IPS-15b (cell line): ENCODE measurements around the gene CDKAL1.
"Not testable (repeated sequence)": the region's sequence is repeated elsewhere in the genome, so short reads cannot be mapped to it uniquely, and the experiment has no call there.

Experiments
- H3K27me3 ChIP-seq: one replicate; pipeline ENCODE4 v1.6.1; 2013; ENCODE audit warnings: low read length; ENCODE audit not compliant: control insufficient read depth, insufficient read depth
- H3K36me3 ChIP-seq: one replicate; pipeline ENCODE4 v1.6.1; 2013; ENCODE audit warnings: low read length; ENCODE audit not compliant: control insufficient read depth, insufficient read depth
- H3K4me1 ChIP-seq: one replicate; pipeline ENCODE4 v1.6.1; 2013; ENCODE audit warnings: mild to moderate bottlenecking, low read length; ENCODE audit not compliant: control insufficient read depth, insufficient read depth
- H3K4me3 ChIP-seq: one replicate; pipeline ENCODE4 v1.5.1; 2013; ENCODE audit warnings: low read depth, low read length
- H3K9ac ChIP-seq: one replicate; pipeline ENCODE4 v1.6.1; 2013; ENCODE audit warnings: low read depth, mild to moderate bottlenecking, low read length
- H3K9me3 ChIP-seq: one replicate; pipeline ENCODE4 v1.6.1; 2013; ENCODE audit warnings: mild to moderate bottlenecking, low read length; ENCODE audit not compliant: control insufficient read depth, insufficient read depth

CDKAL1 gene

DNA sequence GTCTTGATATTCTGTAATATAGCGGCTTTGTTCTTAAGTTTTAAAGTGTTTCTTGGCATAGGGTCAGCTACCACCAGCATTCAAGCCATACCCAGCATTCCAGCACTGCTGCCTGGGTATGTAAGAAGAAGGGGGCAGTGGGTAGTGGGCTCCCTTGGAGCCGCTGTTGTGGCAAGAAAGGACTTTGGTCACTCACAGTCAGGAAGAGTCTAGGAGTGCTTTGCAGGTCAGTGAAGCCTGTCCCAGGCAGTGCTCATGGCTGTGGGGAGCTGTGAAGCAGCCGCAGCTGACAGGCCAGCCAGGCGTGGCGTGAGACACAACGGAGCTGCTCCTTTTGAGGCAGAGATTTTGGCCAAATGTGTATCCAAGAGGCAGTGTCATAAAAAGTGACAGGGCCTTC is 512.0 kb downstream of the CDKAL1 start:
- Histone ChIP-seq H3K27me3 (no peaks in the 10 kb centered on the region), H3K9ac (no peak overlapping the region)

DNA sequence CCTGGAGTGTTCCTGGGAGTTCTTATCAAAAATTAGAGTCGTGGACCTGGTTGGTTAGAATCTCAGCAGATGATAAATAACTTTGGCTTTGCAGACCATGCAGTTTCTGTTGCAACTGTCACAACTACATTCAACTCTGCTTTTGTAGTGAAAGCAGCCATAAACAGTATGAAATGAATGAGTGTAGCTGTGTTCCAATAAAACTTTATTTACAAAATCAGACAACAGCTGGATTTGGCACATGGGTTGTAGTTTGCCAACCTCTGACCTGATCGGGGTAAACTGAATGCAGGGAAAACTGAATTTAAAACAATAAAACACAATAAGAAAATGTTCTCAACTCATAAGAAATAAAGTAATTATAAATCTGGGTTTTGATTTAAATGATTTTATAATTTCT is 513.8 kb downstream of the CDKAL1 start:
- Histone ChIP-seq H3K4me3 (no peak overlapping the region), H3K36me3 (no peaks in the 10 kb centered on the region), H3K9ac (no peak overlapping the region), H3K27me3 (no peaks in the 10 kb centered on the region), H3K9me3 (no peaks in the 10 kb centered on the region), H3K4me1 (no peaks in the 10 kb centered on the region)

More for the DNA sequence above, 512.0 kb downstream of the CDKAL1 start:
- no peaks in the 10 kb centered on the region for H3K36me3 ChIP-seq
- H3K9me3 ChIP-seq, result no peaks in the 10 kb centered on the region
- H3K4me3 ChIP-seq, result no peak overlapping the region
- no peaks in the 10 kb centered on the region for H3K4me1 ChIP-seq

DNA sequence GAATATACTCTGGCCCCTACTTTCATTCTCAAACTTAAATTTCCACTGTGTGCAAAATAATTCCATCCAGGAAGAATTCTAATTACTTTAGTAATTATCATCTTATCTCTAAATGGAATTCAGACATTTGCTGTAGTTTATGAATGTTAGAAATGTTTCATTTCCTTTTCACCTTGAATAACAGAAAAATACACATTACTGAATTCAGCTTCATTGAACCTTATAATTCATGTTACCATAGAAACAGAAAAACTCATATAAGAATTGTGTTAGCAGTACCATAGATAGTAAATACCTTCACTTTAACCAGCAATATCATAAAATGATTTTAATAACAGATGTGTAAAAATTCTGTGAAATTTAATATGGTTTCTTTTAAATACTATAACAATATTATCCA is 514.9 kb downstream of the CDKAL1 start:
- no peaks in the 10 kb centered on the region for H3K27me3 ChIP-seq
- H3K9me3 ChIP-seq, result no peaks in the 10 kb centered on the region
- no peak overlapping the region for H3K9ac ChIP-seq
- no peak overlapping the region for H3K4me3 ChIP-seq
- H3K36me3 ChIP-seq, result no peaks in the 10 kb centered on the region
- no peaks in the 10 kb centered on the region for H3K4me1 ChIP-seq

DNA sequence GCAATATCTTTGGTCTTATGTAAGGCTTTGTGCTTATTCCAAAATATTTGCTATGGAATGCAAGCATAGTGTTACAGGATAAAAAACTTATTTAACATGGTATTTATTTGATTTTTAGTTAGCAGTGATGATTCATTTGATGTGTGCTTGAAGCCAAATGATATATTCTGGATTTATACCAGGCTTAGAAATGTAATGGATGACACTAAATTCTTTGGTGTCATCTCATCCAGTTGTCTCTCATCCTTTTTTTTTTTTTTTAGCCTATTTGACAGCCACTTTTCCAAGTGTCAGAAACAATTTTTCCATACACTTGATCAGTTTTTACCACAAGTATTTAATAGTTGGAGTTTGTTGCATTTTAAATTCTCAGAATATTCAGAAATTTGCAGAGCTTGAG is 515.3 kb downstream of the CDKAL1 start:
- H3K36me3 ChIP-seq, result no peaks in the 10 kb centered on the region
- H3K4me3 ChIP-seq, result no peak overlapping the region
- H3K9me3 ChIP-seq, result no peaks in the 10 kb centered on the region
- H3K4me1 ChIP-seq, result no peaks in the 10 kb centered on the region
- H3K27me3 ChIP-seq, result no peaks in the 10 kb centered on the region
- H3K9ac ChIP-seq, result no peak overlapping the region

DNA sequence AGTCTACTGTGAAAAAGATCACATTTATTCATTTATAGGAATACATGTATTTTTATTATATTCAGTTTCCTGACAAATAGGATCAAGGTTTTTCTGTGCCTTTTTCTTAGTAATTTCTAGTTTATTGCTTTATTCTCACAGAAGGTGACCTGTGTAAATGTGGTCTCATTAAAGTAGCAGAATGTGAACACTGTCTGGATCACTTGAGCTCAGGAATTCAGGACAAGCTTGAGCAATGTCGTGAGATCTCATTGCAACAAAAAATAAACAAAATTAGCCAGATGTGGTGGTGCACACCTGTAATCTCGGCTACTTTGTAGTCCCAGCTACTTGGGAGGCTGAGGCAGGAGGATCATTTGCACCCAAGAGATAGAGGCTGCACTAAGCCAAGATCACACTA is 516.7 kb downstream of the CDKAL1 start:
- H3K9ac ChIP-seq, result no peak overlapping the region
- no peaks in the 10 kb centered on the region for H3K36me3 ChIP-seq
- H3K4me1 ChIP-seq, result no peaks in the 10 kb centered on the region
- H3K4me3 ChIP-seq, result no peak overlapping the region
- H3K9me3 ChIP-seq, result no peaks in the 10 kb centered on the region
- no peaks in the 10 kb centered on the region for H3K27me3 ChIP-seq

DNA sequence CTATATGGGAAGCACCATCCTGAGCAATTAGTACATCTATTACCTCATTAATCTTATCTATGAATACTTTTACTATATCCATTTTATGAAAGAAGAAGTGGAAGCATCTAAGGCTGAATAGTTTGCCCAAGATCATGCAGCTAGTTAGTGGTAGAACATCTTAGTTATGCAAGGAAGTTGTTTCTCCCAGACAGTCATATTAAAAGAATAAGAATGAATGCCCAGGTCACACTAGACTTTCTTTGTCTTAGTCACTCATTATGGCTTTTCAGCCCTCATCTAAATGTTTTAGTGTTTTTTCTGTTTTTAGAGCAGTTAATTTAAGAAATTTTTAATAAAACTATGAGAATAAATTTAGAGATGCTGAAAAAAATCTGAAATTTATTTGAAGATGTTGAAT is 517.5 kb downstream of the CDKAL1 start:
- Histone ChIP-seq H3K27me3 (no peaks in the 10 kb centered on the region), H3K4me3 (no peak overlapping the region), H3K9ac (no peak overlapping the region), H3K9me3 (no peaks in the 10 kb centered on the region), H3K4me1 (no peaks in the 10 kb centered on the region), H3K36me3 (no peaks in the 10 kb centered on the region)

DNA sequence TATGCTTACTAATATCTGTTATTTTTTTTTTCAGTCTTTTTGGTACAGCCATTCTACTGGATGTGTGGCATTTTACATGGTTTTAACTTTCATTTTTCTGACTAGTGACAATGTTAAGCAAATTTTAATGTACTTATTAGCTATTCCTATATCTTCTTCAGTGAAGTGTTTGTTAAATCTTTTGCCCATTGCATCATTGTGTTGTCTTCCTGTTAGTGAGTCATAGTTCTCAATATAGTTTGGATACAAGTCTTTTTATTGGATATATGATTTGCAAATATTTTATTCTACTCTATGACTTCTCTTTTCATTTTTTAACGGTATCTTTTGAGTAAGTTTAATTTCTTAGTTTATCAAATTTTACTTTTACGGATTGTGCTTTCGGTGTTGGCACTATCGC is 519.4 kb downstream of the CDKAL1 start:
- Histone ChIP-seq H3K27me3 (no peaks in the 10 kb centered on the region), H3K36me3 (no peaks in the 10 kb centered on the region), H3K4me1 (no peaks in the 10 kb centered on the region), H3K9me3 (no peaks in the 10 kb centered on the region), H3K4me3 (no peak overlapping the region), H3K9ac (no peak overlapping the region)

DNA sequence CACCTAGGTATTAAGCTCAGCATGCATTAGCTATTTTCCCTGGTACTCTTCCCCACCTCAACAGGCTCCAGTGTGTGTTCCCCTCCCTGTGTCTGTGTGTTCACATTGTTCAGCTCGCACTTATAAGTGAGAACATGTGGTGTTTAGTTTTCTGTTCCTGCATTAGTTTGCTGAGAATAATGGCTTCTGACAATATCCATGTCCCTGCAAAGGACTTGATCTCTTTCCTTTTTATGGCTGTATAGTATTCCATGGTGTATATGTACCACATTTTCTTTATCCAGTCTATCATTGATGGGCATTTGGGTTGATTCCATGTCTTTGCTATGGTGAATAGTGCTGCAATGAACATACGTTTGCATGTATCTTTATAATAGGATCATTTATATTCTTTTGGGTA is 521.2 kb downstream of the CDKAL1 start:
- not testable (repeated sequence) for H3K27me3 ChIP-seq, H3K36me3 ChIP-seq

DNA sequence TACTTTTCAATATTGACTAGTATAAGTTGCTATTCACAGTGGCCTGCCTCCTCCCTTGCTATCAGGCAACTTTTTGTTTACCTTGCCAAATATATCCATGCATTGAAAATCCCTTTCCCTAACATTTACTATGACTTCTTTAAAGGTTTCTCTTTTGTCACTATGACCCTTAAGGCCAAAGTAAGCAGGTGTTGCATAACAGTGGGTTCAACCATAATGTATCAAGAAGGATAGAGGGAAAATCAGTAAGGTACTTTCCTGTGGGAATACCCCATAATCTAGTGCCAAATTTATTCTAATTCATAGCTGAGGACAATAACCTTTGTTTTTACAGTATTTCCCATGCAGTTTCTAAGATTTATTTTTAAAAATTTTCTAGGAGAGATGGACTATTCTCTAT is 527.6 kb downstream of the CDKAL1 start:
- Histone ChIP-seq H3K4me1 (no peaks in the 10 kb centered on the region), H3K36me3 (no peaks in the 10 kb centered on the region), H3K9me3 (no peaks in the 10 kb centered on the region), H3K27me3 (no peaks in the 10 kb centered on the region), H3K9ac (no peak overlapping the region), H3K4me3 (no peak overlapping the region)

More for the DNA sequence above, 521.2 kb downstream of the CDKAL1 start:
- not testable (repeated sequence) for H3K9me3 ChIP-seq, H3K4me3 ChIP-seq, H3K4me1 ChIP-seq, H3K9ac ChIP-seq

DNA sequence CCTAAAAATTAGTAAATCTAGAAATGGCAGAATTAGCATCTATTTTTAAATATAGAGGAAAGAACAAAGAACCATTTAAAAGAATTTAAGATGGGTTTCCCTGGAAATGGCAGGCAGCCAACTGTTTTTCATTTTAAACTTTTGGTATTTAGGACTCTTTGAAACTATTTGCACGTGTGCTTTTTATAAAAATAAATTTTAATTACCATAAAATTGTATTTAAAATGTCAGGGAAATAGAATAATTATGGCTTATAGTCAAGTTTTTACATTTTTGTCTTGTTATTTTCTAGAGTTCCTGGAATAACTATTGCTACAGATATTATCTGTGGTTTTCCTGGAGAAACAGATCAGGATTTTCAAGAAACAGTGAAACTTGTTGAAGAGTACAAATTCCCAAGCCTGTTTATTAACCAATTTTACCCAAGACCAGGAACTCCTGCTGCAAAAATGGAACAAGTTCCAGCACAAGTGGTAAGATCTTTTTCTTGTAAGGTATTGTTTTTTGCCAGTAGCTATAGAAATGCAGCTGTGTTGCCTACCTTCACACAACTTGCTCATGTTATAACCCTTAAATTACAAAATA is 530.6 kb downstream of the CDKAL1 start:
- Histone ChIP-seq H3K4me1 (no peaks in the 10 kb centered on the region), H3K9me3 (no peaks in the 10 kb centered on the region), H3K36me3 (no peaks in the 10 kb centered on the region), H3K9ac (no peak overlapping the region), H3K4me3 (no peak overlapping the region), H3K27me3 (no peaks in the 10 kb centered on the region)

DNA sequence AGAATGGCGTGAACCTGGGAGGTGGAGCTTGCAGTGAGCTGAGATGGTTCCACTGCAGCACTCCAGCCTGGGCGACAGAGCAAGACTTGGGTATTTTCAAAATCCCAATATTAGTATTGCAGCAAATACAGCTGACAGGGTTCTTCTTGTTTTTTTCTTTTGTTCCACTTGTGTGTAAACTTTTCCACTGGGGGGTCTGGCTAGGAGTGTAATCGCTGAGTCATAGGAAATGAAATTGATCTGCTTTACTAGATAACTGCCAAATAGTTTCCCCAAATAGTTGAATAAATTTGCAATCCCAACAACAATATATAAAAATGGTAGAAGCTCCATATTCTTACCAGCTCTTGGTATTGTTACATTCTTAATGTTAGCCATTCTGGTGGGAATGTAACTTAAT is 533.3 kb downstream of the CDKAL1 start:
- no peaks in the 10 kb centered on the region for H3K27me3 ChIP-seq
- H3K36me3 ChIP-seq, result no peaks in the 10 kb centered on the region
- no peaks in the 10 kb centered on the region for H3K4me1 ChIP-seq
- no peak overlapping the region for H3K9ac ChIP-seq
- H3K9me3 ChIP-seq, result no peaks in the 10 kb centered on the region
- H3K4me3 ChIP-seq, result no peak overlapping the region

DNA sequence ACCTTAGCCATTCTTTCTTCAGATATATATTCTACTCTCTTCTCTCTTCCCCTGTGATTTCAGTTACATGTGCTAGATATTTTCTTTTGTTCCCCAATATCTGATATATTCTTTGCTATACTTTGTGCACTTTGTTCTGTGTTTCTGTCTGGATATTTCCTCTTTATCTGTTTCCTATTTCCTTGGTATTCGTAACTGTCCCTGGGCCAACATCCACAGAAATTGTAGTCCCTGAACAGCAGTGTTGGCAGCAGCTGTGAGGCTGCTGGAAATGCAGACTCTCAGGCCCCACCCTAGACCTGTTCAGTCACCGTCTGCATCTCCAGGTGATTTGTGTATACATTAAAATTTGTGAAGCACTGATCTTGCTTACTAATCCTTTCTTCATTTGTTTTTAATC is 536.4 kb downstream of the CDKAL1 start:
- Histone ChIP-seq H3K9me3 (no peaks in the 10 kb centered on the region), H3K4me1 (no peaks in the 10 kb centered on the region), H3K36me3 (no peaks in the 10 kb centered on the region), H3K4me3 (no peak overlapping the region), H3K27me3 (no peaks in the 10 kb centered on the region), H3K9ac (no peak overlapping the region)
